ENCODE measurements around the gene COX11. TPM values are rescaled to one million over a fixed set of nuclear protein-coding genes. Genes with fewer than 3 reads are reported as not detected.

Gene COX11
- total RNA-seq, 1 donor from 2014 or later = 19.6 TPM

- no peak for TF ChIP-seq CTCF (IDR thresholded peaks at IDR 0.05)
- Histone ChIP-seq H3K4me3 (no peak overlapping the region), H3K27ac (no peak overlapping the region), H3K27me3 (no peaks in the 10 kb centered on the region), H3K9me3 (no peaks in the 10 kb centered on the region), H3K4me1 (peaks cover 0 to 6% of the 10 kb centered on the region in 2 donors), H3K36me3 (no peaks in the 10 kb centered on the region)
- intact Hi-C loops (cut with DNase I) = no loop called here
- DNase-seq (ENCODE audit: low spot score in 2 of 2) = no peak
These were observed 4.1 kb upstream of the COX11 start for GRCh38 chr17:54972406-54973138.

- Histone ChIP-seq H3K27ac (no peak overlapping the region), H3K27me3 (no peaks in the 10 kb centered on the region), H3K4me3 (no peak overlapping the region), H3K9me3 (no peaks in the 10 kb centered on the region), H3K4me1 (peaks cover 4 to 11% of the 10 kb centered on the region in 2 donors), H3K36me3 (no peaks in the 10 kb centered on the region)
- no peak for DNase-seq (ENCODE audit: low spot score in 2 of 2)
- no peak for TF ChIP-seq CTCF (IDR thresholded peaks at IDR 0.05)
- intact Hi-C loops (cut with DNase I) = no loop called here
These were observed 3.4 kb upstream of the COX11 start for GRCh38 chr17:54971901-54972300.

GRCh38 chr17:54971147-54971546, 2.7 kb upstream of the COX11 start:
- H3K9me3 ChIP-seq = no peaks in the 10 kb centered on the region
- intact Hi-C loops (cut with DNase I) = no loop called here
- no peak overlapping the region for H3K27ac ChIP-seq
- no peak overlapping the region for H3K4me3 ChIP-seq
- DNase-seq (ENCODE audit: low spot score in 2 of 2) = no peak
- no peak for TF ChIP-seq CTCF (IDR thresholded peaks at IDR 0.05)
- H3K27me3 ChIP-seq = no peaks in the 10 kb centered on the region
- no peaks in the 10 kb centered on the region for H3K36me3 ChIP-seq
- peaks cover 4 to 11% of the 10 kb centered on the region in 2 donors for H3K4me1 ChIP-seq

DNA sequence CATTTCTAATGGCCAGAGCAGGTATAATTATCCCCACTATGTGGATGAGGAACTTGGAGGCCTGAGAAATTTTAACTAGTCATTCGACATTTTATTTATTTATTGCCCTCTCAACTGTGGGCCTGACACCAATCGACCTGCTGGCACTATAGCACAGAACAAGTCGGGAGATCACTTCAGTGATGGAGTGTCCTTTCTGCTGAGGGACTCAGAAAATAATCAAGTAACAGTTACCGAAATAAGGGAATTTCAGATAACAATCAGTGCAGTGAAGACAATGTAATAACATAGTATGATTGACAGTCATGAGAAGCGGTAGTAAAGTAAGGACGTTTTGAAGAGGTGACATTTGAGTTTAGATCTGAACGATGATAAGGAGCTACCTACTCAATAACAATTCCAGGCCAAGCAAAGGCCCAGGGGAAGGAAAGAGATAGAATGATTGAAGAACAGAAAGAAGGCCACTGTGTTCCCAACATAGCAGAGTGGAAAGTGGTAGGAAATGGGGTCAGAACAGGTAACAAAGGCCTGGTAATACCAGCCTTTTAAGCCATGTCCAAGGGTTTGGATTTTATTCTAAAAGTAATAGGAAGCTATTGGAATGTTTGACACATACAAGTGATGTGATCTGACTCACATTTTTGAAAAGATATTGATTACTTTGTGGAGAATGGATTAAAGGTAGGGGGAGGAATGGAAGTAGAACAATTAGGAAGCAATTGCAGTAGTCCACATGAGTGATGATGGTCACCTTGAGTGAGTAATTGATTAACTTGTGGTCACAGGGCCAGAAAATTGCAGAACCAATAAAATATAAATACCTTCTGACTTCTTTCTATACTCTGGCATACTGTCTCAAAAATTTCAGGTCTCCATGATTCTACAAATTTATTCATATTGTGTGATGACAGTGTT, 1.5 kb upstream of the COX11 start:
- DNase-seq (ENCODE audit: low spot score in 2 of 2) = no peak
- intact Hi-C loops (cut with DNase I) = loop anchor here (2.0 to 5.0 kb wide), 2 partner anchors 267 to 295 kb away; partner anchors contain the start of gene HLF
- H3K27me3 ChIP-seq = no peaks in the 10 kb centered on the region
- H3K4me1 ChIP-seq = peaks cover 4 to 11% of the 10 kb centered on the region in 2 donors
- peaks cover 0 to 1% of the 10 kb centered on the region in 2 donors for H3K36me3 ChIP-seq
- H3K4me3 ChIP-seq = peak overlapping the region; percentile 75 to 95
- H3K27ac ChIP-seq = peak overlapping the region; percentile 82 to 90
- H3K9me3 ChIP-seq = no peaks in the 10 kb centered on the region
- TF ChIP-seq CTCF (IDR thresholded peaks at IDR 0.05) = no peak

- H3K27me3 ChIP-seq = no peaks in the 10 kb centered on the region
- peak overlapping the region; percentile 82 to 90 for H3K27ac ChIP-seq
- peak in 1 of 2 donors; percentile 67 for DNase-seq (ENCODE audit: low spot score in 2 of 2)
- H3K4me1 ChIP-seq = peaks cover 4 to 11% of the 10 kb centered on the region in 2 donors
- no peaks in the 10 kb centered on the region for H3K9me3 ChIP-seq
- peaks cover 0 to 10% of the 10 kb centered on the region in 2 donors for H3K36me3 ChIP-seq
- intact Hi-C loops (cut with DNase I) = loop anchor here (1.0 to 5.0 kb wide), 4 partner anchors 68 to 453 kb away; partner anchors contain the start of gene HLF
- peak overlapping the region; percentile 75 to 95 for H3K4me3 ChIP-seq
- no peak for TF ChIP-seq CTCF (IDR thresholded peaks at IDR 0.05)
These were observed 506 bp upstream of the COX11 start for GRCh38 chr17:54968988-54969332.
